Measurements from ENCODE around the gene KIAA0232.

DNA sequence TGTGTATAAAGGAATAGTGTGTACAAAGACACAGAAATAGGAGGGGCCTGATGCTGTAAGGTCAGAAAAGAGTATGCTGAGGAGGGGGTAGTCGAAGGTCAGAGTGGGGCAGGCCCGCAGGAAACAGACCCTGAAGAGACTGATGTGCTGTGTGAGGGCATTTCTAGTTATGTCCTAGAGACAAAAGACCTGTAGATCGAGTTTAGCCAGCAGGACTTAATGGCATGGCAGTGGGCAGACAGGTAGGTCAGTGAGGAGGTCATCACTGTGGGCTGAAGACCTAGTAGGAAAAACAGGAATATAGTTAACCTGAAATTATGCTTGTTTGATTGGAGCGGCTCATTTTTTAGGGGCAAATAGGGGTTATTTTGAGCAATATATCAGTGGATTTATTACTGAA, 57.1 kb downstream of the KIAA0232 start:
- TF ChIP-seq POLR2AphosphoS5 (IDR thresholded peaks at IDR 0.05; ENCODE audit: borderline replicate concordance, low read depth, low read length): no peak
- no peak for TF ChIP-seq EZH2 (IDR thresholded peaks at IDR 0.05)
- no peak for TF ChIP-seq FOXP2 (optimal IDR thresholded peaks at IDR 0.05; ENCODE audit: control extremely low read depth, extremely low read length, insufficient read depth)
